GM12872 (cell line): ENCODE measurements around the gene PXDN.

Source experiments
- TF ChIP-seq, protein P1 (sequence below): IDR thresholded peaks from 3 replicates; pipeline ENCODE4 v1.5.1; 2011; ENCODE audit warnings: low read depth, mild to moderate bottlenecking, low read length, moderate library complexity; ENCODE audit not compliant: insufficient read depth

Gene PXDN

GRCh38 chr2:1790473-1790872, 46.2 kb upstream of the PXDN start:
- TF ChIP-seq, protein P1, sequence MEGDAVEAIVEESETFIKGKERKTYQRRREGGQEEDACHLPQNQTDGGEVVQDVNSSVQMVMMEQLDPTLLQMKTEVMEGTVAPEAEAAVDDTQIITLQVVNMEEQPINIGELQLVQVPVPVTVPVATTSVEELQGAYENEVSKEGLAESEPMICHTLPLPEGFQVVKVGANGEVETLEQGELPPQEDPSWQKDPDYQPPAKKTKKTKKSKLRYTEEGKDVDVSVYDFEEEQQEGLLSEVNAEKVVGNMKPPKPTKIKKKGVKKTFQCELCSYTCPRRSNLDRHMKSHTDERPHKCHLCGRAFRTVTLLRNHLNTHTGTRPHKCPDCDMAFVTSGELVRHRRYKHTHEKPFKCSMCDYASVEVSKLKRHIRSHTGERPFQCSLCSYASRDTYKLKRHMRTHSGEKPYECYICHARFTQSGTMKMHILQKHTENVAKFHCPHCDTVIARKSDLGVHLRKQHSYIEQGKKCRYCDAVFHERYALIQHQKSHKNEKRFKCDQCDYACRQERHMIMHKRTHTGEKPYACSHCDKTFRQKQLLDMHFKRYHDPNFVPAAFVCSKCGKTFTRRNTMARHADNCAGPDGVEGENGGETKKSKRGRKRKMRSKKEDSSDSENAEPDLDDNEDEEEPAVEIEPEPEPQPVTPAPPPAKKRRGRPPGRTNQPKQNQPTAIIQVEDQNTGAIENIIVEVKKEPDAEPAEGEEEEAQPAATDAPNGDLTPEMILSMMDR: no peak

GRCh38 chr2:1789610-1790009, 45.3 kb upstream of the PXDN start:
- TF ChIP-seq, protein P1: no peak

DNA sequence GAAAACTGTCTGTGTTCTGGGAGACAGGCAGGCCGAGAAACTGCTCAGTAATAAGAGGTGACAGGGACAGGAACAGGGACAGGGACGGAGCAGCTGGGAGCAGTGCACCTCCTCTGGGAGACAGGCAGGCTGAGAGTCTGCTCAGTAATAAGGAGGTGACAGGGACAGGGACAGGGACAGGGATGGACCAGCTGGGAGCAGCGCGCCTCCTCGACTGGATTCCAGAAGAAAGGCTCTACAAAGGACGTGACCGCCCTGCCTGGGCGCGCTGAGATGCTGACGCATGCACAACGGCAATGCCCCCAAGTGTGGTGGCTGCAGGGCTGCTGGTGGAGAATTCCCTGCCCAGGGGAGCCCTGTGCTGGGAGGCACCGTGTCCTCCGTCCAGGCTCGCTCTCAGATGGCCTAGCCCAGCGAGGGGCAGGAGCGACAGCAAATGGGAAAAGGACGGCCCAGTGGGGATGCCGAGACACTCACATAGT, 44.2 kb upstream of the PXDN start:
- TF ChIP-seq, protein P1: no peak

DNA sequence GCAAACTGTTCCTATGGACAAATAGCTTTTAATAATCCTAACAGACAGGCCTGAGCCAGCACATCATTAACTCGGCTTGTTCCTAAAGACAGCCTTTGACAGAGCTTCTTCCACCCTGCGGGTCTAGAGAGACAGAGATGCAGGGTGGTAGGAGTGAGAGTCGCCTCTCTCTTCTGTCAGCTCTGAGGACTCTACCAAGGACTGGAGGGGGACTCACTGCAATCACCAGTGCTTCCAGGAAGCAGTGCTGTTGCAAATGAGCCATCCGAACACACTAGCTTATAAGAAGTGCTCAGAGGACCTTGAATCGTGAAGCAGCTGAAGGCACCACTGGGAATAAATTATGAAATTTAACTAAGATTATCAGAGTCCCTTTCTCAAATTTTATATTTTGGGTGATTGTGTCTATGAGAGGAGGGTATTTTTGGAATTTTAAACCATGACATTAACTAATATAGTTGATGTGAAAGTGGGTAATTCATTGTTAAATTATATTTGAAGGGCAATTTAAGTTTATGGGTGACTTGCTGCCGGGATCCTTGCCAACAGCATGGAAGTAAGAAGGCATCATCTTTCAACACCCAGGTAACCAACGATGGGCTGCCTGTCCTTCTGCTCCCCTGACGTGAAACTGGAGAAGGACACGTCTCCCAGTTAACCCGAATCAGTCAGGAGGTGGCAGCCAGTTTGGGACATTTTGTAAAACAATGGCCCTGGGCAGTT, 43.6 kb upstream of the PXDN start:
- TF ChIP-seq, protein P1: no peak

DNA sequence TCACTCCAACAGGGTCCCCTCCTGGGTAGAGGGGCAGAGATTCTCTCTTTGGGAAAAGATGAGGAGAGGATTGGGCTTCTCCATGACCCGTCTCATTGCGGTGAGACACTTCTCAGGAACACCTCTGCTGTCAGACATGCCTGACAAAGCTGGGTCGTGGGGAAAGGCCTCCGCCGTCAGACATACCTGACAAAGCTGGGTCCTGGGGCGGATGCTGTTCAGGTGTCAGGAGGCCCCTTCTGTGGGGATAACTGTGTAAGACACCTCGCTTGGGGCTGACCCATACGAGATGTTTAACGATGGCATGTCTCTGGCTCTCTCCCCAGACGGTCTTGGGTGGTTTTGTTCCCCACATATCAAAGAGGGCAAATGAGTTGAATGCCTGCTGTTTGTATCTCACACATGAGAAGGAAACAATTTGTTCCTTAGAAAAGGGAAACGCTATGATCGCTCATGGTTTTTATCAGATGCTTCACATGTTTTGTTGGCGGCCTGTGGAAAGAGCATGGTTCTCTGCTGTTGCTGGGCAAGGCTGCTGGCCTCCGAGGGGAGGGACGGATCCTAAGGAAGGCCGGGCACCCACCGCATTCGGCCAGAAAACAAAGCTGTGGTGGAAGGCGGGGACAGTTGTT, 40.8 kb upstream of the PXDN start:
- TF ChIP-seq, protein P1: no peak

DNA sequence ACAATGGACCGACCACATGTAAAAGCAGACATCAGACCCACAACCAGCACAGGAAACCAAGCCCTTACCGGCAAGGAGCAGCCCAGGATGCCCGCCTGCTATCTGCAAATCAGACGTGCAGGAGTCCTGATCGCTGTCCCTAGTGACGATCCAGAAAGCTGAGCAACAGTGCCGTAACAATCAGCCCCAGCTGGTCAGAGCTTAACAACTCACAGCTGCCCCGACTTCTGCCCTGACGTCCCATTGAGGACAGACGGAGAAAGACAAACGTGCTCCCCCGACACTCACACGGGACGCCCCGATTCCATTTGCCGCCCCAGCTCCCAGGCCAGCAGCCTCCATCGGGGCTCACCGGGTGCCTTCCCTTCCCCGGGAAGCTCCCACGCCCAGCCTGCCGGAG, 39.8 kb upstream of the PXDN start:
- TF ChIP-seq, protein P1: no peak

GRCh38 chr2:1782514-1782913, 38.2 kb upstream of the PXDN start:
- TF ChIP-seq, protein P1: no peak
